ENCODE results near the gene CIB4.

Gene CIB4

DNA sequence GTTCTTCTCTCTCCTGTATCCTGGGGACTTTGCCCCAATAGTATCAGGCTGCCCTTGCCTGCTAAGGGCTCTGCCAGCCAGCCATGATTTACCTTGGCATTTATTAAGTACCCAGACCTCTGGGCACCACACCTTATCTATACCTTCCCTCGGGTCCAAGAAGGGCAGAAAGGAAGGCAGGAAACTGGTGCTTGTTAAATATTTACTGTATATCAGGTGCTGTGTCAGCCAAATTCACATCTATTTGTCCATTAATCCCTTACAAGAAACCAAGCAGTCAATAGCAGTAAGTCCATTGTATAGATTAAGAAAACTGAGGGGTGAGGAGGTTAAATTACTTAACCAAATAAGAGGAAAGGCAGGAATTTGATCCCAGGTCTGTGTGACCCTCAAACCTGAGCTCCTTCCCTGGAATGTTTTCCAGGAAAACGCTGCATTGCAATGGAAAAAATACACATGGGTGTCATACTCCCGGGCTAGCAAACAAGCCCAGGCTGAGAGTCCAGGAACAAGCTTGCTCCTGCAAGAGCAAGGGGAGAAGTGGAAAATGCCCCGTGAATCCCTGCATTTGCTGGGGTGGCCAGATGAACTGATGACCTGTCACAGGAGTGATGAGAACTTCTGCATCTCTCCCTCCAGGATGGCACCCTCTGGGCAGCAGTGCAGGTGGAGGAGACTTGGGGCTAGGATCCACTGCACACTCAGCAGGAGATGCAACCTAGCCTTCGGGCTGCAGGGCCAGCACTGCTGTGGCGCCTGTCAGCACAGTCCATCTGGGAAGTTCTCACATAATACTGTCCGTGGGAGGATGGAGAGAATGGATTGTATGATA lies 30.4 kb downstream of the CIB4 start:
- Histone ChIP-seq H3K9ac (ENCODE audit: low read depth, low read length) (no peak overlapping the region), H3K9me3 (ENCODE audit: insufficient read depth, low read length, severe bottlenecking) (no peaks in the 10 kb centered on the region), H3K4me2 (ENCODE audit: insufficient read depth, low read length) (no peak overlapping the region), H3K36me3 (ENCODE audit: insufficient read depth, low read length) (no peaks in the 10 kb centered on the region), H4K20me1 (ENCODE audit: insufficient read depth, low read length) (no peaks in the 10 kb centered on the region), H2AFZ (ENCODE audit: low read depth, low read length) (no peak overlapping the region), H3K27ac (ENCODE audit: low read length) (no peak overlapping the region), H3K4me3 (ENCODE audit: low read depth in 1 of 2, low read length in 2 of 2) (no peak overlapping the region), H3K79me2 (ENCODE audit: insufficient read depth, low read length) (no peaks in the 10 kb centered on the region), H3K4me1 (ENCODE audit: insufficient read depth, low read length) (peaks cover 16% of the 10 kb centered on the region), H3K27me3 (ENCODE audit: insufficient read depth, low read length, poor library complexity) (peaks cover 4% of the 10 kb centered on the region)
- no peak for ATAC-seq (ENCODE audit: insufficient read depth, low read depth)
- TF ChIP-seq, protein P1, sequence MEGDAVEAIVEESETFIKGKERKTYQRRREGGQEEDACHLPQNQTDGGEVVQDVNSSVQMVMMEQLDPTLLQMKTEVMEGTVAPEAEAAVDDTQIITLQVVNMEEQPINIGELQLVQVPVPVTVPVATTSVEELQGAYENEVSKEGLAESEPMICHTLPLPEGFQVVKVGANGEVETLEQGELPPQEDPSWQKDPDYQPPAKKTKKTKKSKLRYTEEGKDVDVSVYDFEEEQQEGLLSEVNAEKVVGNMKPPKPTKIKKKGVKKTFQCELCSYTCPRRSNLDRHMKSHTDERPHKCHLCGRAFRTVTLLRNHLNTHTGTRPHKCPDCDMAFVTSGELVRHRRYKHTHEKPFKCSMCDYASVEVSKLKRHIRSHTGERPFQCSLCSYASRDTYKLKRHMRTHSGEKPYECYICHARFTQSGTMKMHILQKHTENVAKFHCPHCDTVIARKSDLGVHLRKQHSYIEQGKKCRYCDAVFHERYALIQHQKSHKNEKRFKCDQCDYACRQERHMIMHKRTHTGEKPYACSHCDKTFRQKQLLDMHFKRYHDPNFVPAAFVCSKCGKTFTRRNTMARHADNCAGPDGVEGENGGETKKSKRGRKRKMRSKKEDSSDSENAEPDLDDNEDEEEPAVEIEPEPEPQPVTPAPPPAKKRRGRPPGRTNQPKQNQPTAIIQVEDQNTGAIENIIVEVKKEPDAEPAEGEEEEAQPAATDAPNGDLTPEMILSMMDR (IDR thresholded peaks at IDR 0.05; ENCODE audit: borderline replicate concordance, extremely low read depth, low read length, poor library complexity, severe bottlenecking): no peak
- TF ChIP-seq EZH2 (IDR thresholded peaks at IDR 0.05; ENCODE audit: borderline replicate concordance, low read depth, low read length, severe bottlenecking): no peak
- no peak for DNase-seq

DNA sequence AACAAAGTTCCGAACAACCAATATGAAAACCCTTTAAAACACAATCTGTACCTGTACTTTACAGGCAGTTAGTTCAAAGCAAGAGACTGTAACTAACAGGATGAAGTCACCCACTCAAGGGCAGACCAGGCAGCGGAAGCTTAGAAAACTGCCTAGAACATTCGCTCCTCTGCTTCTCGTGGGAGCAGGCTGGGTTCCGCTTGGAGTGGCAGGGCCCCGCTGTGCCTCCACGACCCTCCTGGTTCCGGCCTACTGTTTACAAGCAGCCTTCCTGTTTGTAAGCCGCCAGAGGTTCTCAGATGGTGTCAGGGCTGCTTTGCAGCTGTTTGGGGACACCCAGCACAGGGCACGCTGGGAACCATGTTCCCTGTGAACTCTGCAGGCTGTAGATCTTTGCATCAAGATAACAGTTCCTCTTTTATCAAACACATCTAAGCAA lies 31.3 kb downstream of the CIB4 start:
- peak overlapping the region; percentile 15 for H3K4me2 ChIP-seq (ENCODE audit: insufficient read depth, low read length)
- H4K20me1 ChIP-seq (ENCODE audit: insufficient read depth, low read length): no peaks in the 10 kb centered on the region
- no peaks in the 10 kb centered on the region for H3K36me3 ChIP-seq (ENCODE audit: insufficient read depth, low read length)
- H3K79me2 ChIP-seq (ENCODE audit: insufficient read depth, low read length): no peaks in the 10 kb centered on the region
- peak; percentile 96 for ATAC-seq (ENCODE audit: insufficient read depth, low read depth)
- DNase-seq: peak; percentile 81
- no peaks in the 10 kb centered on the region for H3K9me3 ChIP-seq (ENCODE audit: insufficient read depth, low read length, severe bottlenecking)
- H2AFZ ChIP-seq (ENCODE audit: low read depth, low read length): peak overlapping the region; percentile 50; the same call in 1 of the 2 replicates
- H3K4me3 ChIP-seq (ENCODE audit: low read depth in 1 of 2, low read length in 2 of 2): no peak overlapping the region
- TF ChIP-seq, protein P1 (IDR thresholded peaks at IDR 0.05; ENCODE audit: borderline replicate concordance, extremely low read depth, low read length, poor library complexity, severe bottlenecking): no peak
- no peak for TF ChIP-seq EZH2 (IDR thresholded peaks at IDR 0.05; ENCODE audit: borderline replicate concordance, low read depth, low read length, severe bottlenecking)
- peaks cover 16% of the 10 kb centered on the region for H3K4me1 ChIP-seq (ENCODE audit: insufficient read depth, low read length)
- H3K27me3 ChIP-seq (ENCODE audit: insufficient read depth, low read length, poor library complexity): peaks cover 4% of the 10 kb centered on the region
- H3K27ac ChIP-seq (ENCODE audit: low read length): no peak overlapping the region
- H3K9ac ChIP-seq (ENCODE audit: low read depth, low read length): no peak overlapping the region

DNA sequence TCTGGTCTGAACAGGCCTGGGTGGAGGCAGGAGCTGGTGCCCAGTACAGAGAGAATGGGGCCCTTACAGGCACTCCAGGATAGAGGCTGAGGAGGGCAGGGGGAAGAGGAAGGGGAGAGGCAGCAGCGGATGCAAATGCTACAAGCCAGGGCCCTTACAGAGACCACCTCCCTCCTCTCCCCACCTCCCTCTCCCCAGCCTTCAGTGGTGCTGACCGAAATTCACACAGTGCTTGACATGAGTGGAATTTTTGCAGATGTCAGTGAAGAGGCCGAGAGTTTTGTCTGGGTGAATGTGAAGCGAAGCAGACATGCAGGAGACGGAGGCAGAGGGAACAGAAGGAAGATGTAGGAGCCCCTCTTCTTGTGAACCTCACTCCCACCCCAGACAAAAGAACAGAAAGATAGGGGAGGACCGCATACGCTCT lies 31.9 kb downstream of the CIB4 start:
- Histone ChIP-seq H3K9ac (ENCODE audit: low read depth, low read length) (no peak overlapping the region), H3K4me1 (ENCODE audit: insufficient read depth, low read length) (peaks cover 16% of the 10 kb centered on the region), H3K27ac (ENCODE audit: low read length) (no peak overlapping the region), H3K79me2 (ENCODE audit: insufficient read depth, low read length) (no peaks in the 10 kb centered on the region), H4K20me1 (ENCODE audit: insufficient read depth, low read length) (no peaks in the 10 kb centered on the region), H3K36me3 (ENCODE audit: insufficient read depth, low read length) (no peaks in the 10 kb centered on the region), H3K4me3 (ENCODE audit: low read depth in 1 of 2, low read length in 2 of 2) (no peak overlapping the region), H3K27me3 (ENCODE audit: insufficient read depth, low read length, poor library complexity) (peaks cover 4% of the 10 kb centered on the region), H3K4me2 (ENCODE audit: insufficient read depth, low read length) (0 out of 2 replicates have a peak overlapping the region, but pooled peaks have one; percentile 15), H2AFZ (ENCODE audit: low read depth, low read length) (peak overlapping the region; percentile 50; the same call in 1 of the 2 replicates), H3K9me3 (ENCODE audit: insufficient read depth, low read length, severe bottlenecking) (no peaks in the 10 kb centered on the region)
- DNase-seq: no peak
- no peak for ATAC-seq (ENCODE audit: insufficient read depth, low read depth)
- TF ChIP-seq, protein P1 (IDR thresholded peaks at IDR 0.05; ENCODE audit: borderline replicate concordance, extremely low read depth, low read length, poor library complexity, severe bottlenecking): no peak
- TF ChIP-seq EZH2 (IDR thresholded peaks at IDR 0.05; ENCODE audit: borderline replicate concordance, low read depth, low read length, severe bottlenecking): no peak

Measured in DND-41 (cell line).